Lower leg skin (tissue), 4 donors: ENCODE measurements around the gene RTRAF. TPM values are rescaled to one million over a fixed set of nuclear protein-coding genes. Genes with fewer than 3 reads are reported as not detected.

Source experiments
- DNase-seq, 2 donors: peaks; one replicate each; pipeline ENCODE4 v3.0.0-alpha.2; 2019; ENCODE audit warnings: low spot score in 2 of 2
- H3K4me3 ChIP-seq: fragments of 200-600 bp; sonication (generic); 2 replicates; pipeline ENCODE4 v1.5.1; 2017; ENCODE audit warnings: mild to moderate bottlenecking, low read depth; ENCODE audit not compliant: poor library complexity, severe bottlenecking
- POLR2A ChIP-seq, 2 donors: fragments of 450-650 bp; IDR thresholded peaks; one replicate each; pipeline ENCODE4 v1.6.1; 2016 to 2017; ENCODE audit warnings: antibody characterized with exemption in 2 of 2, mild to moderate bottlenecking in 1 of 2, moderate library complexity in 1 of 2
- WGBS, 2 donors: methylation state at CpG; one replicate each; pipeline ENCODE4 v1.1.5; 2018; 5-methylcytosine and 5-hydroxymethylcytosine counted together
- intact Hi-C: fragments of 100-400 bp; cut with DNase I; formaldehyde crosslinking; loops from one replicate; pipeline ENCODE4 v1.15.0; 2023; ENCODE audit warnings: low total_unique reads
- total RNA-seq, 4 donors: library from RNA; depleted of rRNA; stranded (reverse); fragments of >200 nt; gene quantifications; one replicate each; pipeline ENCODE4 v1.1.0, GENCODE V29; 2016
- TF ChIP-seq, protein P1 (sequence below), 3 donors: fragments of 450-650 bp; IDR thresholded peaks; one replicate each; pipeline ENCODE4 v1.5.1; 2016; ENCODE audit warnings: antibody characterized with exemption in 3 of 3, mild to moderate bottlenecking in 3 of 3, moderate library complexity in 2 of 3

Gene RTRAF
- total RNA-seq, 4 donors from 2014 or later: 32.5 to 48.0 (median 40.6) TPM

DNA sequence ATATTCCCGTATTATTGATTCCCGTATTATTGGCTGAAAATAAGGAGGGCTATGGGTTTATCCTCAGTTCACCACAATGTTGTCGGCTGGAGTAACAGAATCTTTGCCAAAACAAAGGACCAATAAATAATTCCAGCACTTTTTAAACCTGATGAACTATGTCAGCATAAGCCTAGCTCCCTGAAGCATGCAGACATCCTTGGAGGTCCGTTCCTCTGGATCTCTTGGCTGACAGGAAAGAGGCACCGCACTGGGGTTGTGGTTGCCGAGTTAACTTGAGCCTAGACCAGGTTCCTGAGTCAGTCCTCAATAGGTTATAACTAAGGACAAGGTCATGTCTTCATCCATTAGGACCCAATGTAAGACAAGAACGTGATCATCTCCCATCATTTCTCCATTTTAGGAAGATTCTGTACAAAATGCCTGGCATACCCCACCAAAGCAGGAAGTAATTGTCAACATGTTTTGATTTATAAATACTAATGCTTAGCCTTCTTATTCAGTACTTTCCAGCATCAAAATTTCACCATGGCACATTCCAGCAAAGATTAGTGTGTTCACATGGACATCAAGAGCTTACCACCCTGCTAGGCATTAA, 43.0 kb downstream of the RTRAF start:
- H3K4me3 ChIP-seq: no peak overlapping the region
- intact Hi-C loops: no loop called here
- DNase-seq: no peak
- no peak for TF ChIP-seq POLR2A (IDR thresholded peaks at IDR 0.05)
- TF ChIP-seq, protein P1, sequence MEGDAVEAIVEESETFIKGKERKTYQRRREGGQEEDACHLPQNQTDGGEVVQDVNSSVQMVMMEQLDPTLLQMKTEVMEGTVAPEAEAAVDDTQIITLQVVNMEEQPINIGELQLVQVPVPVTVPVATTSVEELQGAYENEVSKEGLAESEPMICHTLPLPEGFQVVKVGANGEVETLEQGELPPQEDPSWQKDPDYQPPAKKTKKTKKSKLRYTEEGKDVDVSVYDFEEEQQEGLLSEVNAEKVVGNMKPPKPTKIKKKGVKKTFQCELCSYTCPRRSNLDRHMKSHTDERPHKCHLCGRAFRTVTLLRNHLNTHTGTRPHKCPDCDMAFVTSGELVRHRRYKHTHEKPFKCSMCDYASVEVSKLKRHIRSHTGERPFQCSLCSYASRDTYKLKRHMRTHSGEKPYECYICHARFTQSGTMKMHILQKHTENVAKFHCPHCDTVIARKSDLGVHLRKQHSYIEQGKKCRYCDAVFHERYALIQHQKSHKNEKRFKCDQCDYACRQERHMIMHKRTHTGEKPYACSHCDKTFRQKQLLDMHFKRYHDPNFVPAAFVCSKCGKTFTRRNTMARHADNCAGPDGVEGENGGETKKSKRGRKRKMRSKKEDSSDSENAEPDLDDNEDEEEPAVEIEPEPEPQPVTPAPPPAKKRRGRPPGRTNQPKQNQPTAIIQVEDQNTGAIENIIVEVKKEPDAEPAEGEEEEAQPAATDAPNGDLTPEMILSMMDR (IDR thresholded peaks at IDR 0.05): no peak
- WGBS, 2 donors: 49 to 57% methylated on average over 7 of the region's 7 CpGs

DNA sequence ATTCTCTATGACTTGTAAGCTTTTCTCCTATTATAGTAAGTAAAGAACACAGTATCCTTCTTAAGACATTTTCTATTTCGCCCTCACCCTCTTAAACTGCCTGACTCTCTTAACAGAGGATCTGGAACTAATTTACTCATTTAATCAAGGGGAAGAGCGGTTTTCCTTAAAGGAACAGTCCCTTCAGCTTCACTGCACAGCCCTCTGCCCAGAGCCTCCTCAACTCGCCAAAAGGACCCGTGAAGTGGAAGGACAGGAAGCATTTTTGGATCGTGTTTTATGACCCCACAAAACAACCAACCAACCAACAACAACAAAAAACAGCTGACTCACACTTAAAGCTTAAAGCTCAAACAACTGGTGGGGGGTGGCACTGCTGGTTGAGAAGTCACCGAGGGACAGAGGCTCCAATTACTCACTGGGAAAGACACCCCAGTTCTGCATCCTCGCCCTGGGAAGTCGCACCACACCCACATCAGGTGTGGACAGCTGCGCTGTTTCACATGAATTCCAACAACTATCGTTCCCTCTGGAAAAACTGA, 43.8 kb downstream of the RTRAF start:
- DNase-seq: no peak
- 27 to 29% methylated on average over 10 of the region's 10 CpGs for WGBS, 2 donors
- intact Hi-C loops: no loop called here
- TF ChIP-seq, protein P1 (IDR thresholded peaks at IDR 0.05): no peak
- no peak for TF ChIP-seq POLR2A (IDR thresholded peaks at IDR 0.05)
- no peak overlapping the region for H3K4me3 ChIP-seq

DNA sequence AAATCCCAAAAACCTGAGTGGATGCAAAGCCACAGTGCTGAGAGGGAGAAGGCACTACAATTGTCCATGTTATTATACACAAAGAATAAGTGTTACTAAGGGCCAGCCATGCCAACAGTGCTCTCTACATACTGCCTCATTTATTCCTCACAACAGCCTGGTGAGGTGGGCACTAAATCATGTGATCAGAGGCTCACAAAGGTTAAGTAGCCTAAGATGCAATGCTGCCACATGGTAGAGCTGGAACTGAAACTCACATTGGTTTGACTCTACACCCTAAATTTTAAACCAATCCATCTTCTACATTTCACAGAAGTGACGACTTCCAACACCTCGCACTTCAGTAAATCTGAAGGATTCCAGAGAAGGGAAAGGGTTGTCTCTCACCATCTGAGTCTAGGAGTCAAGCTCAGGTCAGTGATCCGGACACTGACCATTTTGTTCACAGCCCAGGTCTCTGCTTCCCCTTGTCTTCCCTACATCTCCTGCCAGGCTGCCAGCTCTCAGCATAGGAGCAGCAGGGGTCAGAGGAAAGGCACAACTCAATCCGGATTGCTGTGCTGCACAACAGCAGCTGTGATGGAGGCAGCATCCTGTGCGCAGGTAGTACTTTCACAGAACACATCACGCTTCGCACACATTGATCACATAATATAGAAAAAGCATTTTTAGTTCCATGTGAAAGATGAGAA, 49.9 kb downstream of the RTRAF start:
- intact Hi-C loops: no loop called here
- no peak overlapping the region for H3K4me3 ChIP-seq
- peak in 1 of 2 donors; percentile 71 for DNase-seq
- TF ChIP-seq, protein P1 (IDR thresholded peaks at IDR 0.05): no peak
- no peak for TF ChIP-seq POLR2A (IDR thresholded peaks at IDR 0.05)
- 83 to 91% methylated on average over 7 of the region's 7 CpGs for WGBS, 2 donors

DNA sequence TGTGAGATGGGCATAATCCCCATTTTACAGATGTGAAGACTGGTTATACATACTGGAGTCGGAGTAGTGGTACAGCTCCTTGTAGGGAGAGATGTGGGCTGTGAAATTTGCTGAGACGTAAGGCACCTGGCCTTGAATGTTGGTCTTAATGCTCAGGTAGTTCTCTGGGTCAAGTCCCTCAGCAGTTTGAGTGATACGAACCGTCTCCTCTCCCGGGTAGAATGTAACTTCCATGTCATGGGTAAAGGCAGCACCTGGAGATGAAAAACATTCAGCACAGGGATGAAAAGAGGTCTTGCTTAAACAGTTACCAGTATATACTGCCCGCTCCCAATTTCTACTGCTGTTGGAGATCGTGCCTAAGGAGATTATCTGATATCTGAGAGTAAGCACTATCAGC, 51.3 kb downstream of the RTRAF start:
- WGBS, 2 donors: 95 to 97% methylated on average over 7 of the region's 7 CpGs
- H3K4me3 ChIP-seq: no peak overlapping the region
- TF ChIP-seq POLR2A (IDR thresholded peaks at IDR 0.05): no peak
- TF ChIP-seq, protein P1 (IDR thresholded peaks at IDR 0.05): no peak
- no peak for DNase-seq
- intact Hi-C loops: no loop called here

DNA sequence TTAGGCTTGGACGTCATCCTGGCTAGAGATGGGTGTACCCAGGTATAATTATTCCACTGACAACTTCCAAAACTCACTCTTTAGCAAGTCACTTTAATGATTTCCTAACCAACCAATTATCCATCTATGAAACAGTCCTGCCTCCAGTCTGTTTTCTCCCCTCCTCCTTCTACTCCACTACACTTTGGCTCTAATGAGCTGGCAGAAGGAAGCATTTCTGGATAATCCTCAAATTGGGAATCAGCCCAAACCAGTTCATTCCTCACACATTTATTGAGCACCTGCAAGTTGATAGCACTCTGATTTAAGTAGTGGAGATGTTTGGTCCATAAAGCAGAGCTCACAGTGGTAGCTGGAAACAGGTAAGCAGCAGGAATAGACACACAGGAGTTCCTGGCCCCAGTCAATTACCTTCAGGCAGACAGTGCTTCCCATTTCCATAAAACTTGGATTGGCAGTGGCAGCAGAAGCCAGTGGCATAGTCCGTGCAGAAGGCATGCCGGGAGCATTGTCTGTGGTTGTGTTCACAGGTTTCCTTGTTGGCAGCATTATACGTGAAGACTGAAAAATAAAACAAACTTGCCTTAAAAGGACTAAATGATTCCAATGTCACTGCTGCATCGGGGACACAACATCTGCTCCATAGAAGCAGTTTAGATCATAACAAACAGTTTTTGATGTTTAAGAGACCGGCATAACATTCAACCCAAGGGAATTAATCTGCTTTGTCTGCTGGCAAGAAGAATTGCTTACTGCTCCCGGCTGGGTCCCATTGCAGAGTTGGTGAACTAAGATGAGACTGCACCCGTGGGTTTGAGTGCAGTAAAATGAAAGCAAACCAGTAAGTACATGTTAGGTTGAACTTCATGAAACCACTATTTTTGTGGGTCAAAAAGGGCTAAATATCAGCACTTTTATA, 53.3 kb downstream of the RTRAF start:
- no peak overlapping the region for H3K4me3 ChIP-seq
- 11 to 22% methylated on average over 8 of the region's 8 CpGs for WGBS, 2 donors
- TF ChIP-seq, protein P1 (IDR thresholded peaks at IDR 0.05): no peak
- no peak for TF ChIP-seq POLR2A (IDR thresholded peaks at IDR 0.05)
- intact Hi-C loops: no loop called here
- DNase-seq: no peak
